Ascending aorta (tissue), 2 donors: Measurements from ENCODE around the gene BCL11A. TPM values are rescaled to one million over a fixed set of nuclear protein-coding genes. Genes with fewer than 3 reads are reported as not detected.

ENCODE experiments used
- DNase-seq, 2 donors: peaks; one replicate each; pipeline ENCODE4 v3.0.0-alpha.2; 2019; ENCODE audit warnings: low spot score in 2 of 2
- H3K27ac ChIP-seq, 2 donors: fragments of 200-600 bp; sonication (generic); one replicate each; pipeline ENCODE4 v1.5.1; 2016 to 2017; ENCODE audit warnings: mild to moderate bottlenecking in 1 of 2
- H3K27me3 ChIP-seq: fragments of 200-600 bp; sonication (generic); one replicate; pipeline ENCODE4 v1.5.1; 2017
- H3K36me3 ChIP-seq, 2 donors: fragments of 200-600 bp; sonication (generic); one replicate each; pipeline ENCODE4 v1.5.1; 2016
- H3K4me1 ChIP-seq, 2 donors: fragments of 200-600 bp; sonication (generic); one replicate each; pipeline ENCODE4 v1.5.1; 2016 to 2017; ENCODE audit warnings: mild to moderate bottlenecking in 1 of 2
- H3K4me3 ChIP-seq, 2 donors: fragments of 200-600 bp; sonication (generic); one replicate each; pipeline ENCODE4 v1.5.1; 2016 to 2017; ENCODE audit warnings: mild to moderate bottlenecking in 1 of 2
- H3K9me3 ChIP-seq, 2 donors: fragments of 200-600 bp; sonication (generic); one replicate each; pipeline ENCODE4 v1.5.1; 2016
- intact Hi-C: fragments of 100-400 bp; cut with DNase I; formaldehyde crosslinking; loops from one replicate; pipeline ENCODE4 v1.15.1; 2023
- total RNA-seq: library from RNA; depleted of rRNA; stranded (reverse); fragments of >200 nt; gene quantifications from one replicate; pipeline ENCODE4 v1.1.0, GENCODE V29; 2016
- TF ChIP-seq, protein P1 (sequence below), 3 experiments: fragments of 200-600 bp in 2 of 3; fragments of 450-650 bp in 1 of 3; sonication (generic) in 2 of 3; IDR thresholded peaks; one replicate each; pipeline ENCODE4 v1.5.1; 2016 to 2019; ENCODE audit warnings: antibody characterized with exemption in 3 of 3, mild to moderate bottlenecking in 1 of 3, moderate library complexity in 1 of 3

Gene BCL11A
- total RNA-seq, 1 donor from 2014 or later = 0.11 TPM

DNA sequence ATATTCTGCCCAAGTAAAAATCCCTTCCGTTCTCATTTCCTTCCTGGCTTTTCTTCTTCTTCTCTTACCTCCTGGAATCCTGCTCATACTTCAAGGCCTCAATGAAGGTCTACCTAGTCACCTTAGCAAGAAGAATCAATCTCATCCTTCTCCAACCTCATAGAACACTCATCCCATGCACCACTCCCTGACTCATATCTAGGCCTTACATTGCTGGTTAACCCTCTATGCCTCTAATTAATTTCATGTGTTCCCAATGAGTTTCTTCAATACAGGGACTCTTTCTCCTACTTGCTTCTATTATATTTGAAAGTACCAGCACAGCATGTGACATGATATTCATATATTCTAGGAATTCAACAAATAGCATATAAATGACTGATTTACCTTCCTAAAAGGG is 63.0 kb downstream of the BCL11A start:
- intact Hi-C loops = no loop called here
- Histone ChIP-seq H3K36me3 (no peaks in the 10 kb centered on the region), H3K4me1 (no peaks in the 10 kb centered on the region), H3K9me3 (no peaks in the 10 kb centered on the region), H3K4me3 (no peak overlapping the region), H3K27ac (no peak overlapping the region), H3K27me3 (no peaks in the 10 kb centered on the region)
- TF ChIP-seq, protein P1, sequence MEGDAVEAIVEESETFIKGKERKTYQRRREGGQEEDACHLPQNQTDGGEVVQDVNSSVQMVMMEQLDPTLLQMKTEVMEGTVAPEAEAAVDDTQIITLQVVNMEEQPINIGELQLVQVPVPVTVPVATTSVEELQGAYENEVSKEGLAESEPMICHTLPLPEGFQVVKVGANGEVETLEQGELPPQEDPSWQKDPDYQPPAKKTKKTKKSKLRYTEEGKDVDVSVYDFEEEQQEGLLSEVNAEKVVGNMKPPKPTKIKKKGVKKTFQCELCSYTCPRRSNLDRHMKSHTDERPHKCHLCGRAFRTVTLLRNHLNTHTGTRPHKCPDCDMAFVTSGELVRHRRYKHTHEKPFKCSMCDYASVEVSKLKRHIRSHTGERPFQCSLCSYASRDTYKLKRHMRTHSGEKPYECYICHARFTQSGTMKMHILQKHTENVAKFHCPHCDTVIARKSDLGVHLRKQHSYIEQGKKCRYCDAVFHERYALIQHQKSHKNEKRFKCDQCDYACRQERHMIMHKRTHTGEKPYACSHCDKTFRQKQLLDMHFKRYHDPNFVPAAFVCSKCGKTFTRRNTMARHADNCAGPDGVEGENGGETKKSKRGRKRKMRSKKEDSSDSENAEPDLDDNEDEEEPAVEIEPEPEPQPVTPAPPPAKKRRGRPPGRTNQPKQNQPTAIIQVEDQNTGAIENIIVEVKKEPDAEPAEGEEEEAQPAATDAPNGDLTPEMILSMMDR (IDR thresholded peaks at IDR 0.05) = no peak
- no peak for DNase-seq

- H3K4me3 ChIP-seq = no peak overlapping the region
- no peaks in the 10 kb centered on the region for H3K36me3 ChIP-seq
- no peaks in the 10 kb centered on the region for H3K27me3 ChIP-seq
- H3K9me3 ChIP-seq = no peaks in the 10 kb centered on the region
- no peak overlapping the region for H3K27ac ChIP-seq
- H3K4me1 ChIP-seq = no peaks in the 10 kb centered on the region
- DNase-seq = no peak
- intact Hi-C loops = no loop called here
- TF ChIP-seq, protein P1 (IDR thresholded peaks at IDR 0.05) = no peak
These were observed 64.2 kb downstream of the BCL11A start for GRCh38 chr2:60489289-60489688.

DNA sequence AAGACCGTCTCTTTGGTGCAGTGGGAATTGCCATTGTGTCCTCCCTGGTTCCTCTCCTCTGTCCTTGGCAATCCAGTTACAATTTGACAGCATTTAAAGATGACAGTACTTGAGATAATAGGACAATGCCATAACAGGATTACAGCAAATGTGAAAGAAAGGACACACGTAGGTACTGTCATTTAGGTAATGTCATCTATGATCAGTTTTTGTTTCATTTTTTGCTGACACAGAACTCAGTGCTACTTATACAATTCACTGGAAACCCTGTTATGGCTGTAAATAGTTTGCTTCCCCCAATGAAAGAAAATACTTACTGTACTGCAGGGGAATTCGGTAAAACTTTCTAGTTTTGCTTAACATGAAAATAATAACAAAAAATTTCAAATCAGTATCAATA is 65.2 kb downstream of the BCL11A start:
- no peak for DNase-seq
- Histone ChIP-seq H3K27ac (no peak overlapping the region), H3K27me3 (no peaks in the 10 kb centered on the region), H3K36me3 (no peaks in the 10 kb centered on the region), H3K4me1 (no peaks in the 10 kb centered on the region), H3K9me3 (no peaks in the 10 kb centered on the region), H3K4me3 (no peak overlapping the region)
- intact Hi-C loops = no loop called here
- TF ChIP-seq, protein P1 (IDR thresholded peaks at IDR 0.05) = no peak

DNA sequence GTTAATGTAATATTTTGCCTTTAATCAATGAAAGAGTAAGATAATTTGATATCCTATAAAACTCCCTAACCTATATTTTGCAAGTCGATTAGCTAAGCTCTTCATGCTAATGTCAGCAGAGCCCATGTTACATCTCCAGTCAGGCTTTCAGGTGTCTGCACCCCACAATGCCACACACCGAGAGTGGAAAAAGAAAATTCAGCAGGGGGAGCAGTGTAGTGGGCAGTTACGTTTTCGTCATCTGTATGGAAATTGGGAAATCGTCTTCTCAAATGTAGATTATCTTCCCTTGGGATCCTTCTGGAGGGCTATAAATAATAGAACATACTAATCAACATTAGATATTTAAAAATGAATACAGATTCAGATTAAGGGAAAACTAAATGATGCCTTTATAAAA is 66.3 kb downstream of the BCL11A start:
- Histone ChIP-seq H3K4me1 (no peaks in the 10 kb centered on the region), H3K36me3 (no peaks in the 10 kb centered on the region), H3K27ac (no peak overlapping the region), H3K4me3 (no peak overlapping the region), H3K9me3 (no peaks in the 10 kb centered on the region), H3K27me3 (no peaks in the 10 kb centered on the region)
- TF ChIP-seq, protein P1 (IDR thresholded peaks at IDR 0.05) = no peak
- DNase-seq = no peak
- intact Hi-C loops = no loop called here

GRCh38 chr2:60486551-60486950 is 66.9 kb downstream of the BCL11A start:
- DNase-seq = peak in 1 of 2 donors; percentile 49
- H3K4me1 ChIP-seq = no peaks in the 10 kb centered on the region
- H3K36me3 ChIP-seq = no peaks in the 10 kb centered on the region
- H3K4me3 ChIP-seq = no peak overlapping the region
- intact Hi-C loops = no loop called here
- TF ChIP-seq, protein P1 (IDR thresholded peaks at IDR 0.05) = no peak
- no peaks in the 10 kb centered on the region for H3K27me3 ChIP-seq
- no peak overlapping the region for H3K27ac ChIP-seq
- no peaks in the 10 kb centered on the region for H3K9me3 ChIP-seq

DNA sequence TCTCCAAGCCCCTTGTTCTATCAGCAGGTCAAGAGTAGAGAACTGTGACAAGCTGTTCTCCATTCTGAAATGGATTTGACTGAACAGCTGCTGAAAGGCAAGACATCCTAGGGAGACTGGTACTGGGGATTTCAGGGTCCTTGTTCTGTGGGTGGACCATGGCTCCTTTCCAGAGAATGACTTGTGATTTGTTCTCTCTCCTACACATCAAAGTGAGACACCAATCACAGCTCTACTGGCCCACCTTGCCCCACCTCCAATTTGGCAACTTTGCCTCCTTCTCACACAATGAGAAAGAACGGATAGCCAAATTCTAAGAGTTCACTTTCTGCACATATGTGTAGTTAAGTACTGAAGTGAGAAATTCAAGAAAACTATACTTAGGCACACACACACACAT is 67.4 kb downstream of the BCL11A start:
- DNase-seq = peak in 1 of 2 donors; percentile 25
- intact Hi-C loops = no loop called here
- H3K36me3 ChIP-seq = no peaks in the 10 kb centered on the region
- H3K9me3 ChIP-seq = no peaks in the 10 kb centered on the region
- TF ChIP-seq, protein P1 (IDR thresholded peaks at IDR 0.05) = no peak
- H3K27me3 ChIP-seq = no peaks in the 10 kb centered on the region
- no peak overlapping the region for H3K4me3 ChIP-seq
- no peak overlapping the region for H3K27ac ChIP-seq
- no peaks in the 10 kb centered on the region for H3K4me1 ChIP-seq
